Testis (tissue), 3 donors: ENCODE results near the gene NUCB2. TPM values are rescaled to one million over a fixed set of nuclear protein-coding genes. Genes with fewer than 3 reads are reported as not detected.
A peak's percentile ranks its signal among the peaks of the same experiment; 100 is the strongest.

Experiments
- DNase-seq: peaks from one replicate; pipeline ENCODE4 v3.0.0-alpha.2; 2019
- H3K27ac ChIP-seq, 2 donors: fragments of 200-600 bp; sonication (generic); one replicate each; pipeline ENCODE4 v1.5.1; 2019
- H3K27me3 ChIP-seq: fragments of 200-600 bp; sonication (generic); one replicate; pipeline ENCODE4 v1.5.1; 2019
- H3K36me3 ChIP-seq: fragments of 200-600 bp; sonication (generic); one replicate; pipeline ENCODE4 v1.5.1; 2017; ENCODE audit warnings: low read depth; ENCODE audit errors: missing control alignments
- H3K4me1 ChIP-seq: fragments of 200-600 bp; sonication (generic); one replicate; pipeline ENCODE4 v1.5.1; 2019
- H3K4me3 ChIP-seq, 2 donors: fragments of 200-600 bp; sonication (generic); one replicate each; pipeline ENCODE4 v1.5.1; 2017 to 2019
- H3K9me3 ChIP-seq: fragments of 200-600 bp; sonication (generic); one replicate; pipeline ENCODE4 v1.5.1; 2017
- POLR2A ChIP-seq: fragments of 450-650 bp; IDR thresholded peaks from one replicate; pipeline ENCODE4 v1.6.1; 2017; ENCODE audit warnings: antibody characterized with exemption, mild to moderate bottlenecking, moderate library complexity
- WGBS, 2 donors: methylation state at CpG; one replicate each; pipeline ENCODE4 v1.1.5; 2018; 5-methylcytosine and 5-hydroxymethylcytosine counted together
- intact Hi-C: fragments of 100-400 bp; cut with DNase I; formaldehyde crosslinking; loops from one replicate; pipeline ENCODE4 v1.15.1; 2023; ENCODE audit warnings: low total_unique reads
- polyA plus RNA-seq: library from polyadenylated mRNA; stranded (reverse); fragments of 350-450 nt; fragmentation: Illumina TruSeq; extraction: RNeasy Lipid Tissue Mini Kit (QIAGEN cat#74804); gene quantifications from one replicate; pipeline ENCODE4 v1.2.3, GENCODE V29; 2014; ENCODE audit warnings: low read depth, low replicate concordance; ENCODE audit not compliant: insufficient read depth
- total RNA-seq, 2 donors: library from RNA; depleted of rRNA; stranded (reverse); fragments of >200 nt; gene quantifications; one replicate each; pipeline ENCODE4 v1.2.3, GENCODE V29; 2016
- TF ChIP-seq, protein P1 (sequence below), 3 experiments: fragments of 450-650 bp in 2 of 3; fragments of 200-600 bp in 1 of 3; sonication (generic) in 1 of 3; IDR thresholded peaks; one replicate each; pipeline ENCODE4 v1.5.1; 2016 to 2019; ENCODE audit warnings: antibody characterized with exemption in 3 of 3, mild to moderate bottlenecking in 2 of 3, moderate library complexity in 1 of 3

NUCB2 gene
- total and polyA plus RNA-seq, 3 donors from 2014 or later = 86.1 to 186 (median 138) TPM

DNA sequence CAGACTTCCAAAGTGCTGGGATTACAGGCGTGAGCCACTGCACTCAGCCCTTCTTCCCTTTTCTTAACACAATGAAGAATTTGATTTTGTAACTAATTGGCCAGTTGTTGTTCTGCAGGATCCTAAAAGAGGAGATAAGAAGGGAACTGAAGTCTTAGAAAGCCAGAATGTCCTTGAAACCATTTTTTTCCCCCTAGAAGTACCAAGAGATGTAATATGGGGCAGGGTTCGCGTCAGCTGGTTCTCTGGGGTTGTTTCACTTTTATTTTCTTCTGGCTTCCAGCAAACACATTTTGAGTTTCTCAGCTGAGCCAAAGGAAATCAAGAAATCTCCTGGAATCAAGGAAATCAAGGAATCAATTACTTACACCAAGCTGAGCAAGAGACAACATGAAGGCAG, 7.6 kb upstream of the NUCB2 start:
- Histone ChIP-seq H3K4me1 (no peaks in the 10 kb centered on the region), H3K27me3 (no peaks in the 10 kb centered on the region), H3K4me3 (no peak overlapping the region), H3K27ac (peak overlapping the region; percentile 10 to 21), H3K36me3 (no peaks in the 10 kb centered on the region), H3K9me3 (no peaks in the 10 kb centered on the region)
- TF ChIP-seq, protein P1, sequence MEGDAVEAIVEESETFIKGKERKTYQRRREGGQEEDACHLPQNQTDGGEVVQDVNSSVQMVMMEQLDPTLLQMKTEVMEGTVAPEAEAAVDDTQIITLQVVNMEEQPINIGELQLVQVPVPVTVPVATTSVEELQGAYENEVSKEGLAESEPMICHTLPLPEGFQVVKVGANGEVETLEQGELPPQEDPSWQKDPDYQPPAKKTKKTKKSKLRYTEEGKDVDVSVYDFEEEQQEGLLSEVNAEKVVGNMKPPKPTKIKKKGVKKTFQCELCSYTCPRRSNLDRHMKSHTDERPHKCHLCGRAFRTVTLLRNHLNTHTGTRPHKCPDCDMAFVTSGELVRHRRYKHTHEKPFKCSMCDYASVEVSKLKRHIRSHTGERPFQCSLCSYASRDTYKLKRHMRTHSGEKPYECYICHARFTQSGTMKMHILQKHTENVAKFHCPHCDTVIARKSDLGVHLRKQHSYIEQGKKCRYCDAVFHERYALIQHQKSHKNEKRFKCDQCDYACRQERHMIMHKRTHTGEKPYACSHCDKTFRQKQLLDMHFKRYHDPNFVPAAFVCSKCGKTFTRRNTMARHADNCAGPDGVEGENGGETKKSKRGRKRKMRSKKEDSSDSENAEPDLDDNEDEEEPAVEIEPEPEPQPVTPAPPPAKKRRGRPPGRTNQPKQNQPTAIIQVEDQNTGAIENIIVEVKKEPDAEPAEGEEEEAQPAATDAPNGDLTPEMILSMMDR (IDR thresholded peaks at IDR 0.05) = no peak
- TF ChIP-seq POLR2A = no peak
- intact Hi-C loops = no loop called here
- 20 to 42% methylated on average over 3 of the region's 3 CpGs for WGBS, 2 donors
- peak; percentile 38 for DNase-seq

DNA sequence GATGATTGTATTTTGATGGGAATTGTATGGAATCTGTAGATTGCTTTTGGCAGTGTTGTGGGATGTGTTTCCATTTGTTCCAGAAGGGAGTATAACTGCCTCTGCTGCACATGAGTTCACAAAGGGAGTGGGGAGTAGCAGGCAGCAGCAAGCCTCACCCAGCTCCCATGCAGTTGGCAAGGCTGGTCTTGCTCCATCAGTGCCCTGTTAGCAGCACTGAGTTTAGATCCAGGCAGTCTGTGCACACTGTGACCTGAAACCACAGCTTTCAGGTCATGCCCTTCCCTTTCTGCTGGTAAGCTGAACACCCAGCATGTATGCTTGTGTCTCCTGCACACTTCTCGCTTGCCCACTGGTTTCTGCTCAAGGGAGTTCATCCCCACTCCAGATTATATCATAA, 3.7 kb upstream of the NUCB2 start:
- 88 to 89% methylated on average over 1 of the region's 1 CpG for WGBS, 2 donors
- Histone ChIP-seq H3K4me1 (no peaks in the 10 kb centered on the region), H3K9me3 (no peaks in the 10 kb centered on the region), H3K4me3 (no peak overlapping the region), H3K36me3 (no peaks in the 10 kb centered on the region), H3K27ac (no peak overlapping the region), H3K27me3 (no peaks in the 10 kb centered on the region)
- DNase-seq = peak; percentile 32
- TF ChIP-seq POLR2A = no peak
- intact Hi-C loops = loop anchor here (10.0 kb wide), 1 partner anchor 48 kb away; no protein-coding TSS in a partner anchor

- TF ChIP-seq, protein P1 (IDR thresholded peaks at IDR 0.05) = no peak
- no peak for TF ChIP-seq POLR2A
- Histone ChIP-seq H3K27me3 (no peaks in the 10 kb centered on the region), H3K36me3 (no peaks in the 10 kb centered on the region), H3K9me3 (no peaks in the 10 kb centered on the region), H3K27ac (no peak overlapping the region), H3K4me1 (no peaks in the 10 kb centered on the region), H3K4me3 (no peak overlapping the region)
- no peak for DNase-seq
- 60 to 61% methylated on average over 6 of the region's 6 CpGs for WGBS, 2 donors
- intact Hi-C loops = loop anchor here (10.0 kb wide), 1 partner anchor 48 kb away; no protein-coding TSS in a partner anchor
These were observed 3.3 kb upstream of the NUCB2 start for GRCh38 chr11:17273211-17273610.

GRCh38 chr11:17273668-17274282, 2.8 kb upstream of the NUCB2 start:
- TF ChIP-seq, protein P1 (IDR thresholded peaks at IDR 0.05) = no peak
- no peak for TF ChIP-seq POLR2A
- Histone ChIP-seq H3K9me3 (no peaks in the 10 kb centered on the region), H3K4me1 (no peaks in the 10 kb centered on the region), H3K27ac (no peak overlapping the region), H3K4me3 (no peak overlapping the region), H3K27me3 (no peaks in the 10 kb centered on the region), H3K36me3 (no peaks in the 10 kb centered on the region)
- intact Hi-C loops = loop anchor here (10.0 kb wide), 1 partner anchor 49 kb away; no protein-coding TSS in a partner anchor
- peak; percentile 25 for DNase-seq
- 85 to 94% methylated on average over 5 of the region's 5 CpGs for WGBS, 2 donors

DNA sequence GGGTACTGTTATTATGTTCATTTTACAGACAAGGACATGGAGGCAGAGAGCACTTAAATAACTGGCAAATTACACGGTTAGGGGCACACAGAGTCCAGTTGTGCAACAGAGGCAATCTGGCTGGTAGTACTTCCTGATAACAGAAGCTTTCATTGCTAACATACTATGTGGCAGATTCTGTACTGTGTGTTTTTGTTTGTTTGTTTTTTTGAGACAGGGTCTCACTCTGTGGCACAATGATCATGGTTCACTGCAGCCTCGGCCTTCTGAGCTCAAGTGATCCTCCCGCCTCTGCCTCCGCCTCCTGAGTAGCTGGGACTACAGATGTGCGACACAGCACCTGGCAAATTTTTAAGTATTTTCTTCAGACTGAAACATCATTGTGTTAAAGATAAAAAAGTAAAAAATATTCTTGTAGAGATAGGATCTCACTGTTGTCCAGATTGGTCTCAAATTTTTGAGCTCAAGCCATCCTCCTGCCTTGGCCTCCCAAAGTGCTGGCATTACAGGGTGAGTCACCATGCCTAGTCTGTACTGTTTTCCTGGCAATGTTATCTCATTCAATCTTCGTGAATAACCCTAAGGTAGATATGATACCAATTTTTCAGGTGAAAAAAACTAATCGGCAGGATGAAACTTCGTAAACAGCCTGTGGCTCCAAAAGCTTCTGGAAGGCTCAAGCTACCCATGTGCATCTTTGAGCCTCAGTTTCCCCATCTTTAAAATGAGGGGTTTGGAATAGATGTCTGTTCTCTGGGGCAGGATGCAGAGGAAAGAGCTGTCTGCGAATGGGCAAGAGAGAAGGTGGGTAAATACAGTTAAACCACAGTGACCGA, 921 bp upstream of the NUCB2 start:
- WGBS, 2 donors = 53 to 55% methylated on average over 10 of the region's 10 CpGs
- Histone ChIP-seq H3K4me3 (peak overlapping the region; percentile 79 to 84), H3K4me1 (no peaks in the 10 kb centered on the region), H3K27ac (peak overlapping the region; percentile 87 to 93), H3K36me3 (no peaks in the 10 kb centered on the region), H3K27me3 (no peaks in the 10 kb centered on the region), H3K9me3 (no peaks in the 10 kb centered on the region)
- intact Hi-C loops = loop anchor here (10.0 kb wide), 1 partner anchor 51 kb away; no protein-coding TSS in a partner anchor
- no peak for TF ChIP-seq POLR2A
- TF ChIP-seq, protein P1 (IDR thresholded peaks at IDR 0.05) = no peak
- DNase-seq = no peak
